H1 (cell line): ENCODE data around the gene KRT76. TPM values are rescaled to one million over a fixed set of nuclear protein-coding genes. Genes with fewer than 3 reads are reported as not detected.

Experiments used
- CTCF ChIA-PET: fragments of 300-600 bp; sonication (Branson Sonifier 250); formaldehyde crosslinking; loops from one replicate; lab custom pipeline; 2021; ENCODE audit not compliant: partially characterized antibody; lab: Charles Lee
- POLR2A ChIA-PET: fragments of 300-600 bp; sonication (Branson Sonifier 250); formaldehyde crosslinking; loops from one replicate; lab custom pipeline; 2021; ENCODE audit warnings: inconsistent platforms; ENCODE audit not compliant: partially characterized antibody; lab: Charles Lee
- DNase-seq, 2 experiments: peaks; one replicate each; pipeline versions ENCODE4 v3.0.0 to v3.0.0-alpha.2; 2010 to 2022; ENCODE audit warnings: low spot score in 2 of 2, low read depth in 1 of 2, mixed read lengths in 1 of 2
- FAIRE-seq: peaks from 2 replicates; lab custom pipeline; 2011; peaks lifted over from hg19 to GRCh38; lab: Jason Lieb, UNC
- H2AFZ ChIP-seq: 2 replicates; pipeline ENCODE4 v1.8.1; 2012; ENCODE audit warnings: low read length, inconsistent platforms
- H2AK5ac ChIP-seq: 2 replicates; pipeline ENCODE4 v1.6.1; 2013; ENCODE audit warnings: low read depth, low read length
- H2BK120ac ChIP-seq: replicated peaks from 2 replicates; pipeline ENCODE3; 2013; ENCODE audit warnings: low read depth, low read length, inconsistent platforms
- H2BK12ac ChIP-seq: 2 replicates; pipeline ENCODE4 v1.6.1; 2013; ENCODE audit warnings: low read depth, low read length
- H2BK15ac ChIP-seq: 2 replicates; pipeline ENCODE4 v1.6.1; 2013; ENCODE audit warnings: low read length
- H2BK20ac ChIP-seq: 2 replicates; pipeline ENCODE4 v1.6.1; 2013; ENCODE audit warnings: low read length
- H2BK5ac ChIP-seq: 2 replicates; pipeline ENCODE4 v1.6.1; 2013; ENCODE audit warnings: low read depth, low read length
- H3K14ac ChIP-seq: 2 replicates; pipeline ENCODE4 v1.6.1; 2013; ENCODE audit warnings: inconsistent platforms; ENCODE audit not compliant: insufficient read length
- H3K18ac ChIP-seq: 2 replicates; pipeline ENCODE4 v1.6.1; 2013; ENCODE audit warnings: low read length; ENCODE audit errors: extremely low read depth
- H3K23ac ChIP-seq: 2 replicates; pipeline ENCODE4 v1.6.1; 2013; ENCODE audit warnings: inconsistent platforms; ENCODE audit not compliant: insufficient read length
- H3K23me2 ChIP-seq: 2 replicates; pipeline ENCODE4 v1.6.1; 2013; ENCODE audit warnings: low read depth, low read length
- H3K27ac ChIP-seq: 2 replicates; pipeline ENCODE4 v1.6.1; 2011; ENCODE audit warnings: low read depth, low read length, inconsistent platforms
- H3K27me3 ChIP-seq, 4 experiments: replicated peaks in 1 of 4; 1 replicate in 1 of 4; 2 replicates in 3 of 4; pipeline versions ENCODE4 v1.6.1 to v1.8.1; 2011 to 2013; ENCODE audit warnings: low read length in 3 of 4, mild to moderate bottlenecking in 3 of 4, inconsistent platforms in 2 of 4, mixed read lengths in 2 of 4, moderate library complexity in 1 of 4; ENCODE audit not compliant: control insufficient read depth in 3 of 4, insufficient read depth in 3 of 4; ENCODE audit errors: extremely low read depth in 1 of 4
- H3K36me3 ChIP-seq, 4 experiments: 2 replicates each; pipeline versions ENCODE4 v1.6.1 to v1.8.1; 2011 to 2013; ENCODE audit warnings: mild to moderate bottlenecking in 4 of 4, low read length in 3 of 4, moderate library complexity in 2 of 4, control low read depth in 1 of 4, inconsistent platforms in 1 of 4; ENCODE audit not compliant: insufficient read depth in 4 of 4, control insufficient read depth in 2 of 4
- H3K4ac ChIP-seq: replicated peaks from 2 replicates; pipeline ENCODE3; 2013; ENCODE audit warnings: low read length, low read depth, mixed read lengths, inconsistent platforms; ENCODE audit not compliant: insufficient read length
- H3K4me1 ChIP-seq, 4 experiments: replicated peaks in 1 of 4; 1 replicate in 1 of 4; 2 replicates in 3 of 4; pipeline versions ENCODE4 v1.6.1 to v1.8.1; 2011 to 2013; ENCODE audit warnings: low read length in 3 of 4, inconsistent platforms in 2 of 4, mixed read lengths in 1 of 4; ENCODE audit not compliant: insufficient read depth in 4 of 4, control insufficient read depth in 3 of 4
- H3K4me2 ChIP-seq, 2 experiments: 2 replicates each; pipeline versions ENCODE4 v1.6.1 to v1.8.1; 2011 to 2013; ENCODE audit warnings: low read depth in 2 of 2, low read length in 2 of 2, control low read depth in 1 of 2, inconsistent platforms in 1 of 2, mild to moderate bottlenecking in 1 of 2; ENCODE audit not compliant: insufficient read depth in 1 of 2
- H3K4me3 ChIP-seq, 4 experiments: fragments of 200-600, 300-600 bp in 1 of 4; sonication (generic), shearing (Covaris generic), sonication (Bioruptor Twin) in 1 of 4; 2 replicates each; pipeline versions ENCODE4 v1.5.1 to v1.8.1; 2011 to 2016; ENCODE audit warnings: low read length in 4 of 4, low read depth in 3 of 4, control low read depth in 2 of 4, inconsistent platforms in 2 of 4, mild to moderate bottlenecking in 2 of 4, mixed read lengths in 1 of 4, moderate library complexity in 1 of 4; ENCODE audit not compliant: insufficient read depth in 2 of 4; ENCODE audit errors: extremely low read depth in 1 of 4
- H3K56ac ChIP-seq: replicated peaks from 2 replicates; pipeline ENCODE3; 2013; ENCODE audit warnings: low read depth, mild to moderate bottlenecking, mixed read lengths, low read length, inconsistent platforms; ENCODE audit not compliant: insufficient read length
- H3K79me1 ChIP-seq: 2 replicates; pipeline ENCODE4 v1.6.1; 2013; ENCODE audit warnings: low read depth, low read length, control low read depth
- H3K79me2 ChIP-seq, 2 experiments: 2 replicates each; pipeline versions ENCODE4 v1.6.1 to v1.8.1; 2012 to 2013; ENCODE audit warnings: low read length in 2 of 2, mild to moderate bottlenecking in 2 of 2, inconsistent platforms in 1 of 2; ENCODE audit not compliant: insufficient read depth in 2 of 2, control insufficient read depth in 1 of 2
- H3K9ac ChIP-seq, 4 experiments: replicated peaks in 1 of 4; 1 replicate in 1 of 4; 2 replicates in 3 of 4; pipeline versions ENCODE4 v1.6.1 to v1.8.1; 2011 to 2013; ENCODE audit warnings: low read depth in 3 of 4, low read length in 3 of 4, control low read depth in 2 of 4, mild to moderate bottlenecking in 2 of 4, moderate library complexity in 2 of 4, inconsistent platforms in 1 of 4; ENCODE audit errors: extremely low read depth in 1 of 4
- H3K9me3 ChIP-seq, 2 experiments: 2 replicates each; pipeline versions ENCODE4 v1.6.1 to v1.8.1; 2012 to 2013; ENCODE audit warnings: mild to moderate bottlenecking in 2 of 2, moderate library complexity in 2 of 2, control low read depth in 1 of 2, inconsistent platforms in 1 of 2, low read depth in 1 of 2, low read length in 1 of 2, mixed read lengths in 1 of 2; ENCODE audit not compliant: insufficient read depth in 2 of 2
- H4K20me1 ChIP-seq, 2 experiments: replicated peaks in 1 of 2; 2 replicates each; pipeline versions ENCODE3 to v1.8.1; 2011 to 2013; ENCODE audit warnings: inconsistent platforms in 2 of 2, low read length in 2 of 2, mild to moderate bottlenecking in 1 of 2; ENCODE audit not compliant: insufficient read depth in 2 of 2, control insufficient read depth in 1 of 2
- H4K5ac ChIP-seq: 2 replicates; pipeline ENCODE4 v1.6.1; 2013; ENCODE audit warnings: low read length, low read depth, mixed read lengths, inconsistent platforms; ENCODE audit not compliant: insufficient read length
- H4K8ac ChIP-seq: 2 replicates; pipeline ENCODE4 v1.8.0; 2013; ENCODE audit warnings: mild to moderate bottlenecking, moderate library complexity, low read length, inconsistent platforms; ENCODE audit not compliant: insufficient read depth; ENCODE audit errors: extremely low read depth
- H4K91ac ChIP-seq: replicated peaks from 2 replicates; pipeline ENCODE3; 2013; ENCODE audit warnings: low read length, mixed read lengths, inconsistent platforms; ENCODE audit not compliant: insufficient read length
- BRCA1 ChIP-seq: IDR thresholded peaks from 2 replicates; pipeline ENCODE4 v1.6.1; 2012; ENCODE audit warnings: low read depth, low read length, improper control_type of control experiment
- JUN ChIP-seq: IDR thresholded peaks from 2 replicates; pipeline ENCODE4 v1.6.1; 2011; ENCODE audit warnings: low read depth, mild to moderate bottlenecking, improper control_type of control experiment, low read length
- MAFK ChIP-seq: IDR thresholded peaks from 2 replicates; pipeline ENCODE4 v1.6.1; 2012; ENCODE audit warnings: low read depth, mild to moderate bottlenecking, improper control_type of control experiment, low read length
- NRF1 ChIP-seq: IDR thresholded peaks from 2 replicates; pipeline ENCODE4 v1.6.1; 2011; ENCODE audit warnings: mild to moderate bottlenecking, low read depth, low read length, improper control_type of control experiment
- POLR2A ChIP-seq, 2 experiments: IDR thresholded peaks; 1 replicate in 1 of 2; 2 replicates in 1 of 2; pipeline ENCODE4 v1.6.1; 2011; ENCODE audit warnings: low read depth in 2 of 2, low read length in 2 of 2, mild to moderate bottlenecking in 2 of 2; ENCODE audit errors: control extremely low read depth in 1 of 2
- RNF2 ChIP-seq: fragments of 200-900, 300-1000 bp; sonication (generic); IDR thresholded peaks from 2 replicates; pipeline ENCODE4 v1.7.1; 2016; ENCODE audit warnings: borderline replicate concordance, low read depth, mild to moderate bottlenecking, antibody characterized with exemption, low read length; ENCODE audit not compliant: poor library complexity, severe bottlenecking; ENCODE audit errors: missing control alignments
- WGBS, 2 experiments: shearing (Covaris generic) in 1 of 2; methylation state at CpG; one replicate each; pipeline versions ENCODE4 v1.1.6 to v1.1.7; 2013 to 2015; ENCODE audit warnings: low lambda C conversion rate in 2 of 2, mixed read lengths in 2 of 2, inconsistent platforms in 1 of 2, low coverage in 1 of 2, missing lambda C conversion rate in 1 of 2; ENCODE audit not compliant: insufficient replicate concordance in 2 of 2, insufficient coverage in 1 of 2, insufficient read length in 1 of 2; ENCODE audit errors: extremely low coverage in 1 of 2, missing lambda C conversion rate in 1 of 2; 5-methylcytosine and 5-hydroxymethylcytosine counted together
- polyA plus RNA-seq, 7 experiments: library from polyadenylated mRNA; depleted of rRNA in 3 of 7; stranded (reverse) in 5 of 7; unstranded in 2 of 7; fragments of >200 nt in 5 of 7; fragments of 200-250 nt in 2 of 7; gene quantifications; 1 replicate in 5 of 7; 2 replicates in 1 of 7; 4 replicates in 1 of 7; pipeline versions ENCODE4 v1.2.1 to v1.2.3, GENCODE V29; 2011 to 2013; ENCODE audit warnings: missing spikeins in 2 of 7, mixed read lengths in 2 of 7
- total RNA-seq: library from RNA; stranded (reverse); fragmentation: NEBNext Ultra II Directional; extraction: Animal tissue kit (Norgen Biotek cat#: 25700); gene quantifications from 2 replicates; pipeline ENCODE4 v1.2.1, GENCODE V29; 2021

The KRT76 gene
- total and polyA plus RNA-seq, 2 of the 8 experiments (the other 6 are each of a cell fraction or from before 2014, with no cell fraction given): not detected

DNA sequence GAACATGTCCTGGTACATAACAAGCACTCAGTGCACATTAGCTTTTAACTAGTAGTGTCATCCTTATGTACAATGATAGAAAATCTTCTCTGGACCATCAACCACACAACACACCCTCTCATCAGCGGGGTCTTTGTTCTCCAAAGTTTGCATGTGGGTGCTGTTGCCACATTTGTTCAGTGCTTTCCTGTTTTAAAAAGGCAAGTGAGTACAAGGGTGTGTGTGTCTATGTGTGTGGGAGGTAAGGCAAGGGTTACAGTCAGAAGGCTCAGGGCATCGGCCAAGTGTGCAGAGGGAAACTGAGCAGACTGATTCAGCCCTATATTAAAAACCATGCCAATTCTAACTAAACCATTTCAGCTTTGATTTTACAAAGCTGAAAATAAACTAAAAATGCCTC lies 17.9 kb downstream of the KRT76 start:
- Histone ChIP-seq H2AFZ (no peak overlapping the region), H3K27me3 (no peaks in the 10 kb centered on the region; a peak in 1 of 7 replicates), H2BK15ac (no peak overlapping the region), H4K8ac (no peak overlapping the region), H3K79me2 (no peaks in the 10 kb centered on the region), H4K5ac (no peak overlapping the region)
- 46% methylated on average over 2 of the region's 2 CpGs; no CpG with 5 or more reads in 1 of the 2 experiments for WGBS, 2 experiments
- no peak for TF ChIP-seq JUN
- TF ChIP-seq NRF1: no peak
- TF ChIP-seq RNF2: no peak
- no peak for TF ChIP-seq BRCA1
- TF ChIP-seq MAFK: no peak
- no peak for TF ChIP-seq POLR2A (IDR thresholded peaks at IDR 0.05; ENCODE audit: control extremely low read depth in 1 of 2, low read depth in 2 of 2, low read length in 2 of 2)
- TF ChIP-seq, all 59 proteins: peak for 0
- POLR2A ChIA-PET: interaction anchor here (1.6 kb wide), 1 partner anchor 18 kb away, joined by 3 read pairs; no protein-coding TSS in a partner anchor
- CTCF ChIA-PET: interaction anchor here (0.7 to 1.4 kb wide), 8 partner anchors 10 to 120 kb away, joined by 3 to 9 read pairs (median 3); no protein-coding TSS in a partner anchor
- no peak overlapping the region for H3K4me2 ChIP-seq
- no peak overlapping the region for H2BK5ac ChIP-seq
- H2AK5ac ChIP-seq: no peak overlapping the region
- H3K9ac ChIP-seq: no peak overlapping the region
- no peaks in the 10 kb centered on the region for H3K36me3 ChIP-seq
- no peak overlapping the region for H3K23ac ChIP-seq
- H2BK12ac ChIP-seq: no peak overlapping the region
- H3K27ac ChIP-seq: no peak overlapping the region
- no peak overlapping the region for H3K14ac ChIP-seq
- no peak overlapping the region for H2BK120ac ChIP-seq
- no peaks in the 10 kb centered on the region for H3K4me1 ChIP-seq
- H3K4me3 ChIP-seq: no peak overlapping the region
- no peak overlapping the region for H3K56ac ChIP-seq
- H3K9me3 ChIP-seq: peaks cover 11 to 21% of the 10 kb centered on the region in 2 experiments; a peak in 2 of 4 replicates
- H4K20me1 ChIP-seq: no peaks in the 10 kb centered on the region
- H3K18ac ChIP-seq: no peak overlapping the region
- FAIRE-seq: no peak
- H4K91ac ChIP-seq: no peak overlapping the region
- no peak for DNase-seq
- H3K4ac ChIP-seq: no peak overlapping the region
- no peak overlapping the region for H2BK20ac ChIP-seq
- H3K23me2 ChIP-seq: no peaks in the 10 kb centered on the region
- no peaks in the 10 kb centered on the region for H3K79me1 ChIP-seq
